ENCODE data around the gene NR2C2AP. TPM values are rescaled to one million over a fixed set of nuclear protein-coding genes. Genes with fewer than 3 reads are reported as not detected.

Gene NR2C2AP
- total and polyA plus RNA-seq, 2 of the 13 experiments (the other 11 are each of a cell fraction or from before 2014, with no cell fraction given) = 12.2 to 26.8 TPM

DNA sequence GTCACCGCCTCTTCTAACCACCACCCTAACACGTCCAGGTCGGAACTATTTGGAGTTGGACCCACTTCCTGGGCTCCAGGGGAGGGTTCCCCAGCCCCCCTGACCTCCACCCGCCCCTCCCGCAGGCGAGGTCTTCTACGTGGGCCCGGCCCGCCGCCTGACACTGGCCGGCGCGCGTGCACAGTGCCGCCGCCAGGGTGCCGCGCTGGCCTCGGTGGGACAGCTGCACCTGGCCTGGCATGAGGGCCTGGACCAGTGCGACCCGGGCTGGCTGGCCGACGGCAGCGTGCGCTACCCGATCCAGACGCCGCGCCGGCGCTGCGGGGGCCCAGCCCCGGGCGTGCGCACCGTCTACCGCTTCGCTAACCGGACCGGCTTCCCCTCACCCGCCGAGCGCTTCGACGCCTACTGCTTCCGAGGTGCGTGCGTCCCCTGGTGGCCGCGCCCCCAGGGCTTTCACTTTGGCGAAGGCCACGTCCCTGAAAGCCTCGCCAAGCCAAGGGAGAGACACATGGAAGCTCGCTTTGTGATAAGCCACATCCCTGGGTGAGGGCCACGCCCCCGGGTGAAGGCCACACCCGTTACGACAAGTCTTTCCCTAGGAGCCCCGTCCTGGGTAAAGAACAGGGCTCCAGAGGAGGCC is 21.8 kb upstream of the NR2C2AP start (continued):
- TF ChIP-seq NFKBIZ (CRISPR knock-in tag; IDR thresholded peaks at IDR 0.05) = no peak
- TF ChIP-seq ZNF367 (CRISPR knock-in tag; IDR thresholded peaks at IDR 0.05; ENCODE audit: borderline replicate concordance) = no peak; the same call in 1 of the 2 replicates
- TF ChIP-seq PHF8 (CRISPR knock-in tag; IDR thresholded peaks at IDR 0.05) = peak; percentile 45; the same call in 1 of the 2 replicates
- no peak for TF ChIP-seq SP1 (IDR thresholded peaks at IDR 0.05)
- peak; percentile 57; the same call in 1 of the 2 replicates for TF ChIP-seq SP1 (CRISPR knock-in tag; IDR thresholded peaks at IDR 0.05)
- TF ChIP-seq ZNF549 (CRISPR knock-in tag; IDR thresholded peaks at IDR 0.05) = no peak
- TF ChIP-seq, protein P1, sequence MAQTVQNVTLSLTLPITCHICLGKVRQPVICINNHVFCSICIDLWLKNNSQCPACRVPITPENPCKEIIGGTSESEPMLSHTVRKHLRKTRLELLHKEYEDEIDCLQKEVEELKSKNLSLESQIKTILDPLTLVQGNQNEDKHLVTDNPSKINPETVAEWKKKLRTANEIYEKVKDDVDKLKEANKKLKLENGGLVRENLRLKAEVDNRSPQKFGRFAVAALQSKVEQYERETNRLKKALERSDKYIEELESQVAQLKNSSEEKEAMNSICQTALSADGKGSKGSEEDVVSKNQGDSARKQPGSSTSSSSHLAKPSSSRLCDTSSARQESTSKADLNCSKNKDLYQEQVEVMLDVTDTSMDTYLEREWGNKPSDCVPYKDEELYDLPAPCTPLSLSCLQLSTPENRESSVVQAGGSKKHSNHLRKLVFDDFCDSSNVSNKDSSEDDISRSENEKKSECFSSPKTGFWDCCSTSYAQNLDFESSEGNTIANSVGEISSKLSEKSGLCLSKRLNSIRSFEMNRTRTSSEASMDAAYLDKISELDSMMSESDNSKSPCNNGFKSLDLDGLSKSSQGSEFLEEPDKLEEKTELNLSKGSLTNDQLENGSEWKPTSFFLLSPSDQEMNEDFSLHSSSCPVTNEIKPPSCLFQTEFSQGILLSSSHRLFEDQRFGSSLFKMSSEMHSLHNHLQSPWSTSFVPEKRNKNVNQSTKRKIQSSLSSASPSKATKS (CRISPR knock-in tag; IDR thresholded peaks at IDR 0.05) = no peak
- no peak for TF ChIP-seq ARHGAP35 (CRISPR knock-in tag; IDR thresholded peaks at IDR 0.05; ENCODE audit: borderline replicate concordance)
- TF ChIP-seq, protein P2, sequence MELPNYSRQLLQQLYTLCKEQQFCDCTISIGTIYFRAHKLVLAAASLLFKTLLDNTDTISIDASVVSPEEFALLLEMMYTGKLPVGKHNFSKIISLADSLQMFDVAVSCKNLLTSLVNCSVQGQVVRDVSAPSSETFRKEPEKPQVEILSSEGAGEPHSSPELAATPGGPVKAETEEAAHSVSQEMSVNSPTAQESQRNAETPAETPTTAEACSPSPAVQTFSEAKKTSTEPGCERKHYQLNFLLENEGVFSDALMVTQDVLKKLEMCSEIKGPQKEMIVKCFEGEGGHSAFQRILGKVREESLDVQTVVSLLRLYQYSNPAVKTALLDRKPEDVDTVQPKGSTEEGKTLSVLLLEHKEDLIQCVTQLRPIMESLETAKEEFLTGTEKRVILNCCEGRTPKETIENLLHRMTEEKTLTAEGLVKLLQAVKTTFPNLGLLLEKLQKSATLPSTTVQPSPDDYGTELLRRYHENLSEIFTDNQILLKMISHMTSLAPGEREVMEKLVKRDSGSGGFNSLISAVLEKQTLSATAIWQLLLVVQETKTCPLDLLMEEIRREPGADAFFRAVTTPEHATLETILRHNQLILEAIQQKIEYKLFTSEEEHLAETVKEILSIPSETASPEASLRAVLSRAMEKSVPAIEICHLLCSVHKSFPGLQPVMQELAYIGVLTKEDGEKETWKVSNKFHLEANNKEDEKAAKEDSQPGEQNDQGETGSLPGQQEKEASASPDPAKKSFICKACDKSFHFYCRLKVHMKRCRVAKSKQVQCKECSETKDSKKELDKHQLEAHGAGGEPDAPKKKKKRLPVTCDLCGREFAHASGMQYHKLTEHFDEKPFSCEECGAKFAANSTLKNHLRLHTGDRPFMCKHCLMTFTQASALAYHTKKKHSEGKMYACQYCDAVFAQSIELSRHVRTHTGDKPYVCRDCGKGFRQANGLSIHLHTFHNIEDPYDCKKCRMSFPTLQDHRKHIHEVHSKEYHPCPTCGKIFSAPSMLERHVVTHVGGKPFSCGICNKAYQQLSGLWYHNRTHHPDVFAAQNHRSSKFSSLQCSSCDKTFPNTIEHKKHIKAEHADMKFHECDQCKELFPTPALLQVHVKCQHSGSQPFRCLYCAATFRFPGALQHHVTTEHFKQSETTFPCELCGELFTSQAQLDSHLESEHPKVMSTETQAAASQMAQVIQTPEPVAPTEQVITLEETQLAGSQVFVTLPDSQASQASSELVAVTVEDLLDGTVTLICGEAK (IDR thresholded peaks at IDR 0.05) = no peak
- TF ChIP-seq, protein P2 (CRISPR knock-in tag; IDR thresholded peaks at IDR 0.05) = peak; percentile 70; the same call in 1 of the 2 replicates
- TF ChIP-seq PHF5A (CRISPR knock-in tag; IDR thresholded peaks at IDR 0.05; ENCODE audit: low read depth, unreplicated experiment) = peak; percentile 36
- no peak for TF ChIP-seq MBNL3 (CRISPR knock-in tag; conservative IDR thresholded peaks at IDR 0.05)
- no peak for TF ChIP-seq ZNF33B (CRISPR knock-in tag; IDR thresholded peaks at IDR 0.05)
- peak; percentile 51; the same call in 1 of the 2 replicates for TF ChIP-seq ZNF614 (CRISPR knock-in tag; IDR thresholded peaks at IDR 0.05; ENCODE audit: borderline replicate concordance)
- TF ChIP-seq NPAS2 (CRISPR knock-in tag; IDR thresholded peaks at IDR 0.05; ENCODE audit: borderline replicate concordance) = no peak
- no peak for TF ChIP-seq TEAD3 (CRISPR knock-in tag; optimal IDR thresholded peaks at IDR 0.05; ENCODE audit: borderline replicate concordance)
- TF ChIP-seq ZNF138 (CRISPR knock-in tag; IDR thresholded peaks at IDR 0.05; ENCODE audit: low read depth) = 0 out of 2 replicates have a peak, but pooled peaks have one; percentile 44
- no peak; the same call in 1 of the 2 replicates for TF ChIP-seq HMG20B (CRISPR knock-in tag; conservative IDR thresholded peaks at IDR 0.05)
- TF ChIP-seq KDM5B (CRISPR knock-in tag; IDR thresholded peaks at IDR 0.05; ENCODE audit: borderline replicate concordance) = peak; percentile 82
- TF ChIP-seq, protein P3, sequence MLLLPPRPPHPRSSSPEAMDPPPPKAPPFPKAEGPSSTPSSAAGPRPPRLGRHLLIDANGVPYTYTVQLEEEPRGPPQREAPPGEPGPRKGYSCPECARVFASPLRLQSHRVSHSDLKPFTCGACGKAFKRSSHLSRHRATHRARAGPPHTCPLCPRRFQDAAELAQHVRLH (CRISPR knock-in tag; IDR thresholded peaks at IDR 0.05; ENCODE audit: borderline replicate concordance, low read depth) = peak; percentile 82; the same call in 1 of the 2 replicates

Data from HepG2 (cell line).